Measurements from ENCODE around the gene JARID2.

DNA sequence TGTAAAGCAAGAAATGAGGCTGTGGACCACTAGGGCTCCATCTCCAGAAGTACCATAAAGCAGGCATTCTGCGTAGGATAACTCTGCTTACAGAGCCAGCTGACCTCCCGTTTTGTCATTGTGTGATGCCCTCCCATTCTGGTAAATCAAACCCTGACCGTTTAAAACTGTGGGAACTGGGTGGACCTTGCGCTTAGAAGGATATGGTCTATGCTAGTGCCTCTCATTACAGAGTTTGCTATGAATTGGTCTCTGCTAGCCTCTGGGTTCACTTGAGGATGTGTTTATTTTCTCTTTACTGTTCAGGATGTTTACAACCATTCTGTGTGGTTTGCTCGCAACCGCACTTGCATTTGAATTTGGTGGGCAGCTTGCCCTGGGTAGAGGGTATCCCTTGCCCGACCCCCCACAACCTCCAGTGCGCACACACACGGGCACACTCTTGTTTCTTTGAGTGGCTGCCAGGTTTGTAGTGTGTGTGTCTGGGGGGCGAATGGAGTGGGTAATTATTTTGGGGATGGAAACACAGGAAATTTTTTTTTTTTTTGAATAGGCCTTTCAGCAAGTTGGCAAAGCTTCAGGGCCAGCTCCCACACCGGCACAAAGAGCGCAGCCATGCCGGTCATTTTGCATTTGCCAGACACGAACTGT lies 198.3 kb downstream of the JARID2 start:
- TF ChIP-seq, protein P1, sequence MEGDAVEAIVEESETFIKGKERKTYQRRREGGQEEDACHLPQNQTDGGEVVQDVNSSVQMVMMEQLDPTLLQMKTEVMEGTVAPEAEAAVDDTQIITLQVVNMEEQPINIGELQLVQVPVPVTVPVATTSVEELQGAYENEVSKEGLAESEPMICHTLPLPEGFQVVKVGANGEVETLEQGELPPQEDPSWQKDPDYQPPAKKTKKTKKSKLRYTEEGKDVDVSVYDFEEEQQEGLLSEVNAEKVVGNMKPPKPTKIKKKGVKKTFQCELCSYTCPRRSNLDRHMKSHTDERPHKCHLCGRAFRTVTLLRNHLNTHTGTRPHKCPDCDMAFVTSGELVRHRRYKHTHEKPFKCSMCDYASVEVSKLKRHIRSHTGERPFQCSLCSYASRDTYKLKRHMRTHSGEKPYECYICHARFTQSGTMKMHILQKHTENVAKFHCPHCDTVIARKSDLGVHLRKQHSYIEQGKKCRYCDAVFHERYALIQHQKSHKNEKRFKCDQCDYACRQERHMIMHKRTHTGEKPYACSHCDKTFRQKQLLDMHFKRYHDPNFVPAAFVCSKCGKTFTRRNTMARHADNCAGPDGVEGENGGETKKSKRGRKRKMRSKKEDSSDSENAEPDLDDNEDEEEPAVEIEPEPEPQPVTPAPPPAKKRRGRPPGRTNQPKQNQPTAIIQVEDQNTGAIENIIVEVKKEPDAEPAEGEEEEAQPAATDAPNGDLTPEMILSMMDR (IDR thresholded peaks at IDR 0.05) = no peak
- TF ChIP-seq EZH2 (IDR thresholded peaks at IDR 0.05) (no peak), EZH2phosphoT487 (IDR thresholded peaks at IDR 0.05) (no peak)
